HepG2 (cell line): ENCODE data around the gene NIT2. TPM values are rescaled to one million over a fixed set of nuclear protein-coding genes. Genes with fewer than 3 reads are reported as not detected.

Source experiments
- BCL3 ChIP-seq: sonication (generic); formaldehyde crosslinking; IDR thresholded peaks from 2 replicates; pipeline ENCODE4 v1.5.1; 2020; ENCODE audit warnings: mild to moderate bottlenecking, missing genetic modification reagents, moderate library complexity
- CBFB ChIP-seq: sonication (generic); formaldehyde crosslinking; IDR thresholded peaks from 2 replicates; pipeline ENCODE4 v1.4.0; 2020; ENCODE audit warnings: missing genetic modification reagents
- CHCHD3 ChIP-seq: sonication (generic); formaldehyde crosslinking; IDR thresholded peaks from 2 replicates; pipeline ENCODE4 v1.8.0; 2022; ENCODE audit warnings: mild to moderate bottlenecking, missing genetic modification reagents, moderate library complexity
- HIVEP1 ChIP-seq: sonication (generic); formaldehyde crosslinking; IDR thresholded peaks from 2 replicates; pipeline ENCODE4 v1.4.0; 2020; ENCODE audit warnings: mild to moderate bottlenecking, missing genetic modification reagents
- KLF16 ChIP-seq, 2 experiments: sonication (generic) in 1 of 2; formaldehyde crosslinking in 1 of 2; IDR thresholded peaks; 2 replicates each; pipeline versions ENCODE4 v1.6.1 to v1.8.0; 2016 to 2023; ENCODE audit warnings: missing genetic modification reagents in 2 of 2, missing compliant biosample characterization in 1 of 2
- KLF6 ChIP-seq: IDR thresholded peaks from 2 replicates; pipeline ENCODE4 v1.8.0; 2016; ENCODE audit warnings: missing biosample characterization, missing genetic modification reagents
- NFYB ChIP-seq: sonication (generic); formaldehyde crosslinking; IDR thresholded peaks from 2 replicates; pipeline ENCODE4 v1.4.0; 2020; ENCODE audit warnings: missing genetic modification reagents
- PLRG1 ChIP-seq: fragments of 450-650 bp; conservative IDR thresholded peaks from 2 replicates; pipeline ENCODE4 v1.6.1; 2016
- SIX1 ChIP-seq: sonication (generic); formaldehyde crosslinking; IDR thresholded peaks from 2 replicates; pipeline ENCODE4 v1.4.0; 2020; ENCODE audit warnings: missing genetic modification reagents, borderline replicate concordance
- SOX6 ChIP-seq, 2 experiments: fragments of 450-650 bp in 1 of 2; sonication (generic) in 1 of 2; formaldehyde crosslinking in 1 of 2; IDR thresholded peaks; 2 replicates each; pipeline versions ENCODE4 v1.4.0 to v1.6.1; 2017 to 2020; ENCODE audit warnings: antibody characterized with exemption in 1 of 2, mild to moderate bottlenecking in 1 of 2, missing genetic modification reagents in 1 of 2
- SRY ChIP-seq: sonication (generic); formaldehyde crosslinking; IDR thresholded peaks from 2 replicates; pipeline ENCODE4 v1.8.0; 2022; ENCODE audit warnings: mild to moderate bottlenecking, missing genetic modification reagents
- ZMAT3 ChIP-seq: sonication (generic); formaldehyde crosslinking; conservative IDR thresholded peaks from 2 replicates; pipeline ENCODE4 v1.7.0; 2021; ENCODE audit warnings: missing genetic modification reagents
- ZNF232 ChIP-seq: sonication (generic); formaldehyde crosslinking; IDR thresholded peaks from 2 replicates; pipeline ENCODE4 v1.4.0; 2020; ENCODE audit warnings: missing genetic modification reagents, borderline replicate concordance
- ZNF251 ChIP-seq: sonication (generic); formaldehyde crosslinking; IDR thresholded peaks from 2 replicates; pipeline ENCODE4 v1.9.0; 2021; ENCODE audit warnings: mild to moderate bottlenecking, missing genetic modification reagents
- ZNF280B ChIP-seq: sonication (generic); formaldehyde crosslinking; IDR thresholded peaks from 2 replicates; pipeline ENCODE4 v1.5.0; 2020; ENCODE audit warnings: missing genetic modification reagents, mild to moderate bottlenecking, borderline replicate concordance
- ZNF30 ChIP-seq: sonication (generic); formaldehyde crosslinking; IDR thresholded peaks from 2 replicates; pipeline ENCODE4 v1.5.0; 2020; ENCODE audit warnings: mild to moderate bottlenecking, missing genetic modification reagents
- ZNF33B ChIP-seq: sonication (generic); formaldehyde crosslinking; IDR thresholded peaks from 2 replicates; pipeline ENCODE4 v1.5.1; 2020; ENCODE audit warnings: mild to moderate bottlenecking, missing genetic modification reagents
- ZNF577 ChIP-seq: sonication (generic); formaldehyde crosslinking; IDR thresholded peaks from 2 replicates; pipeline ENCODE4 v1.4.0; 2020; ENCODE audit warnings: mild to moderate bottlenecking, low read depth, missing genetic modification reagents, borderline replicate concordance
- ZNF709 ChIP-seq: sonication (generic); formaldehyde crosslinking; IDR thresholded peaks from 2 replicates; pipeline ENCODE4 v1.5.0; 2020; ENCODE audit warnings: mild to moderate bottlenecking, missing genetic modification reagents
- ZSCAN31 ChIP-seq: sonication (generic); formaldehyde crosslinking; IDR thresholded peaks from 2 replicates; pipeline ENCODE4 v1.5.0; 2020; ENCODE audit warnings: low read depth, mild to moderate bottlenecking, missing genetic modification reagents
- polyA plus RNA-seq, 8 experiments: library from polyadenylated mRNA; depleted of rRNA in 3 of 8; stranded (reverse) in 7 of 8; unstranded in 1 of 8; fragments of >200 nt; fragmentation: Illumina TruSeq in 4 of 8; extraction: Trizol in 4 of 8; gene quantifications; 2 replicates each; pipeline versions ENCODE4 v1.2.1 to v1.2.3, GENCODE V29; 2011 to 2016; ENCODE audit warnings: low read depth in 4 of 8, missing spikeins in 1 of 8, mixed read lengths in 1 of 8; ENCODE audit not compliant: insufficient read depth in 1 of 8
- total RNA-seq, 5 experiments: library from RNA; depleted of rRNA; stranded (reverse); fragments of >200 nt; fragmentation: Illumina TruSeq; extraction: Trizol; gene quantifications; 2 replicates each; pipeline ENCODE4 v1.2.3, GENCODE V29; 2016; ENCODE audit warnings: low read depth in 1 of 5
- TF ChIP-seq, protein P1 (sequence below): sonication (generic); formaldehyde crosslinking; IDR thresholded peaks from 2 replicates; pipeline ENCODE4 v1.4.0; 2020; ENCODE audit warnings: missing genetic modification reagents
- TF ChIP-seq, protein P2 (sequence below): IDR thresholded peaks from 2 replicates; pipeline ENCODE4 v1.6.1; 2012; ENCODE audit warnings: low read length, improper control_type of control experiment

Gene NIT2
- total and polyA plus RNA-seq, 2 of the 13 experiments (the other 11 are each of a cell fraction or from before 2014, with no cell fraction given) = 43.4 to 49.1 TPM

DNA sequence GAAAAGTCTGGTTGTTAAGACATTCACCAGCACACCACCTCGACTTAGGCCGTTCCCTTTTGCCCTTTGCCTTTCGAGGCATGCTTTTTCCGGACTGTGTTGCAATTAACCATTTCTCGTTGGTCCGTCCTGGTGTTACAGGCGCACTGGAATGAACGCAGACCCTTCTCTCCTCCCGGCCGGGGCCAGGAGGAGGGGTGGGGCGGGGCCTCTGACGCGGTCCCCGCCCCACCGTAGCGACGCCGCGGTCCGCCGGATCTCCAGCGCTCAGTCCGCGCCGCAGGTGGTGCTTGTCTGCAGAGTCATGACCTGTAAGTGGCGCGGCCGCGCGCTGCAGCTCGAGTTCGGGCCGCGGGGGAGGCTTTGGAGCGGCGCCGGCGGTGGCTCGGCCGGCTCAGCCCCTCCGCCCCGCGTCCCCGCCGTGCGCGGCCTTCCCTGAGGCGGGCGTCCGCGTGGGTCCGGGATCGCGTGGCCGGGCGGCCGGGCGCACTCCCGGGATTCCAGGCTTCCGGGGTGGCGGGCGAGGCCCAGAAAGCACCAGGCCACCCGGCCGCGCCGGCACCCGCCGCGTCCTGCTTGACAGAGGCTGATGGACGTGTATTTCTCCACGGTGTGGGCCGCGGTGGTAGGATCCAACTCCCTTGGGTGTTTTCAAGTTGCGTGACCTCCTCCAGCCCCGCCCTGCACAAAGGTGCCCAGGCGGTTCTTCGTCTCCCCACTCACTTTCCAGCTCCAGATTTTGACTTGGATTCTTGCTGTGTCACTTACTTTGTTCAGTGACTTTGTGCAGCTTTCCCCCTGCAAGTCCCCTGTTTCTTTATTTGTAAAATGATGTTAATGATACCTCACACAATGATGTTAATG lies at the start of gene NIT2 (continued):
- TF ChIP-seq, protein P1, sequence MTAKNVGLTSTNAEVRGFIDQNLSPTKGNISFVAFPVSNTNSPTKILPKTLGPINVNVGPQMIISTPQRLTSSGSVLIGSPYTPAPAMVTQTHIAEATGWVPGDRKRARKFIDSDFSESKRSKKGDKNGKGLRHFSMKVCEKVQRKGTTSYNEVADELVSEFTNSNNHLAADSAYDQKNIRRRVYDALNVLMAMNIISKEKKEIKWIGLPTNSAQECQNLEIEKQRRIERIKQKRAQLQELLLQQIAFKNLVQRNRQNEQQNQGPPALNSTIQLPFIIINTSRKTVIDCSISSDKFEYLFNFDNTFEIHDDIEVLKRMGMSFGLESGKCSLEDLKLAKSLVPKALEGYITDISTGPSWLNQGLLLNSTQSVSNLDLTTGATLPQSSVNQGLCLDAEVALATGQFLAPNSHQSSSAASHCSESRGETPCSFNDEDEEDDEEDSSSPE (CRISPR knock-in tag) = no peak
- TF ChIP-seq ZNF30 (CRISPR knock-in tag) (no peak), ZMAT3 (CRISPR knock-in tag) (0 out of 2 replicates have a peak, but pooled peaks have one; percentile 53), SOX6 (IDR thresholded peaks at IDR 0.05) (no peak), SOX6 (CRISPR knock-in tag; IDR thresholded peaks at IDR 0.05) (peak; percentile 56; the same call in 1 of the 2 replicates), BCL3 (CRISPR knock-in tag) (no peak), CBFB (CRISPR knock-in tag) (peak; percentile 20; the same call in 1 of the 2 replicates), CHCHD3 (CRISPR knock-in tag) (no peak), ZNF709 (CRISPR knock-in tag) (no peak; the same call in 1 of the 2 replicates), PLRG1 (no peak), SIX1 (CRISPR knock-in tag) (no peak), ZNF577 (CRISPR knock-in tag) (no peak), KLF6 (CRISPR knock-in tag) (0 out of 2 replicates have a peak, but pooled peaks have one; percentile 56), ZNF33B (CRISPR knock-in tag) (peak; percentile 65; the same call in 1 of the 2 replicates), ZNF251 (CRISPR knock-in tag) (no peak), ZNF280B (CRISPR knock-in tag) (no peak), ZSCAN31 (CRISPR knock-in tag) (no peak), ZNF232 (CRISPR knock-in tag) (peak; percentile 29; the same call in 1 of the 2 replicates), KLF16 (CRISPR knock-in tag; IDR thresholded peaks at IDR 0.05) (peak in 1 of 2 experiments; percentile 68; a peak in 1 of 4 replicates), HIVEP1 (no peak), NFYB (peak; percentile 35; the same call in 1 of the 2 replicates), SRY (CRISPR knock-in tag) (peak; percentile 74; the same call in 1 of the 2 replicates)
- TF ChIP-seq, protein P2, sequence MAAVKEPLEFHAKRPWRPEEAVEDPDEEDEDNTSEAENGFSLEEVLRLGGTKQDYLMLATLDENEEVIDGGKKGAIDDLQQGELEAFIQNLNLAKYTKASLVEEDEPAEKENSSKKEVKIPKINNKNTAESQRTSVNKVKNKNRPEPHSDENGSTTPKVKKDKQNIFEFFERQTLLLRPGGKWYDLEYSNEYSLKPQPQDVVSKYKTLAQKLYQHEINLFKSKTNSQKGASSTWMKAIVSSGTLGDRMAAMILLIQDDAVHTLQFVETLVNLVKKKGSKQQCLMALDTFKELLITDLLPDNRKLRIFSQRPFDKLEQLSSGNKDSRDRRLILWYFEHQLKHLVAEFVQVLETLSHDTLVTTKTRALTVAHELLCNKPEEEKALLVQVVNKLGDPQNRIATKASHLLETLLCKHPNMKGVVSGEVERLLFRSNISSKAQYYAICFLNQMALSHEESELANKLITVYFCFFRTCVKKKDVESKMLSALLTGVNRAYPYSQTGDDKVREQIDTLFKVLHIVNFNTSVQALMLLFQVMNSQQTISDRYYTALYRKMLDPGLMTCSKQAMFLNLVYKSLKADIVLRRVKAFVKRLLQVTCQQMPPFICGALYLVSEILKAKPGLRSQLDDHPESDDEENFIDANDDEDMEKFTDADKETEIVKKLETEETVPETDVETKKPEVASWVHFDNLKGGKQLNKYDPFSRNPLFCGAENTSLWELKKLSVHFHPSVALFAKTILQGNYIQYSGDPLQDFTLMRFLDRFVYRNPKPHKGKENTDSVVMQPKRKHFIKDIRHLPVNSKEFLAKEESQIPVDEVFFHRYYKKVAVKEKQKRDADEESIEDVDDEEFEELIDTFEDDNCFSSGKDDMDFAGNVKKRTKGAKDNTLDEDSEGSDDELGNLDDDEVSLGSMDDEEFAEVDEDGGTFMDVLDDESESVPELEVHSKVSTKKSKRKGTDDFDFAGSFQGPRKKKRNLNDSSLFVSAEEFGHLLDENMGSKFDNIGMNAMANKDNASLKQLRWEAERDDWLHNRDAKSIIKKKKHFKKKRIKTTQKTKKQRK = no peak
